HEK293 (cell line): ENCODE data around the gene SLFN5.
A peak's percentile ranks its signal among the peaks of the same experiment; 100 is the strongest.

ENCODE experiments used
- GLIS2 ChIP-seq: fragments of 450-650 bp; formaldehyde crosslinking; IDR thresholded peaks from 2 replicates; pipeline ENCODE4 v1.5.1; 2016; ENCODE audit warnings: missing biosample characterization, missing genetic modification characterization
- KLF17 ChIP-seq: fragments of 450-650 bp; formaldehyde crosslinking; IDR thresholded peaks from 2 replicates; pipeline ENCODE4 v1.5.1; 2016; ENCODE audit warnings: missing biosample characterization, missing genetic modification characterization
- KLF8 ChIP-seq: fragments of 450-650 bp; formaldehyde crosslinking; IDR thresholded peaks from 2 replicates; pipeline ENCODE4 v1.5.1; 2016; ENCODE audit warnings: missing biosample characterization, missing genetic modification characterization
- MYNN ChIP-seq: fragments of 450-650 bp; formaldehyde crosslinking; IDR thresholded peaks from 2 replicates; pipeline ENCODE4 v1.5.1; 2016; ENCODE audit warnings: missing biosample characterization, missing genetic modification characterization, borderline replicate concordance
- OSR2 ChIP-seq: fragments of 450-650 bp; formaldehyde crosslinking; IDR thresholded peaks from 2 replicates; pipeline ENCODE4 v1.5.1; 2016; ENCODE audit warnings: missing biosample characterization, missing genetic modification characterization
- PATZ1 ChIP-seq: fragments of 450-650 bp; formaldehyde crosslinking; IDR thresholded peaks from 2 replicates; pipeline ENCODE4 v1.5.1; 2016; ENCODE audit warnings: missing biosample characterization, missing genetic modification characterization
- PRDM4 ChIP-seq: fragments of 450-650 bp; formaldehyde crosslinking; IDR thresholded peaks from 2 replicates; pipeline ENCODE4 v1.5.1; 2017; ENCODE audit warnings: missing biosample characterization, missing genetic modification characterization
- PRDM6 ChIP-seq: fragments of 450-650 bp; formaldehyde crosslinking; IDR thresholded peaks from 2 replicates; pipeline ENCODE4 v1.5.1; 2017; ENCODE audit warnings: missing biosample characterization, missing genetic modification characterization
- YY2 ChIP-seq: fragments of 450-650 bp; formaldehyde crosslinking; IDR thresholded peaks from 2 replicates; pipeline ENCODE4 v1.5.1; 2016; ENCODE audit warnings: missing biosample characterization, missing genetic modification characterization
- ZBTB21 ChIP-seq: fragments of 450-650 bp; formaldehyde crosslinking; IDR thresholded peaks from 2 replicates; pipeline ENCODE4 v1.5.1; 2017; ENCODE audit warnings: missing biosample characterization, missing genetic modification characterization
- ZBTB49 ChIP-seq: fragments of 450-650 bp; formaldehyde crosslinking; IDR thresholded peaks from 2 replicates; pipeline ENCODE4 v1.5.1; 2016; ENCODE audit warnings: missing biosample characterization, missing genetic modification characterization, low read depth
- ZNF121 ChIP-seq: fragments of 450-650 bp; formaldehyde crosslinking; IDR thresholded peaks from 2 replicates; pipeline ENCODE4 v1.5.1; 2016; ENCODE audit warnings: missing biosample characterization, missing genetic modification characterization
- ZNF140 ChIP-seq: fragments of 450-650 bp; formaldehyde crosslinking; IDR thresholded peaks from 2 replicates; pipeline ENCODE4 v1.5.1; 2016; ENCODE audit warnings: missing biosample characterization, missing genetic modification characterization
- ZNF146 ChIP-seq: fragments of 450-650 bp; formaldehyde crosslinking; IDR thresholded peaks from 2 replicates; pipeline ENCODE4 v1.5.1; 2016; ENCODE audit warnings: missing biosample characterization, missing genetic modification characterization
- ZNF155 ChIP-seq: fragments of 450-650 bp; formaldehyde crosslinking; IDR thresholded peaks from 2 replicates; pipeline ENCODE4 v1.5.1; 2016; ENCODE audit warnings: missing biosample characterization, missing genetic modification characterization
- ZNF2 ChIP-seq: fragments of 450-650 bp; formaldehyde crosslinking; IDR thresholded peaks from 2 replicates; pipeline ENCODE4 v1.5.1; 2016; ENCODE audit warnings: missing biosample characterization, missing genetic modification characterization
- ZNF202 ChIP-seq: fragments of 450-650 bp; formaldehyde crosslinking; IDR thresholded peaks from 2 replicates; pipeline ENCODE4 v1.5.1; 2016; ENCODE audit warnings: missing biosample characterization, missing genetic modification characterization, borderline replicate concordance
- ZNF214 ChIP-seq: fragments of 450-650 bp; formaldehyde crosslinking; IDR thresholded peaks from 2 replicates; pipeline ENCODE4 v1.5.1; 2017; ENCODE audit warnings: missing biosample characterization, mild to moderate bottlenecking, missing genetic modification characterization, borderline replicate concordance
- ZNF221 ChIP-seq: fragments of 450-650 bp; formaldehyde crosslinking; IDR thresholded peaks from 2 replicates; pipeline ENCODE4 v1.5.1; 2017; ENCODE audit warnings: missing biosample characterization, missing genetic modification characterization, borderline replicate concordance
- ZNF26 ChIP-seq: fragments of 450-650 bp; formaldehyde crosslinking; IDR thresholded peaks from 2 replicates; pipeline ENCODE4 v1.5.1; 2016; ENCODE audit warnings: missing biosample characterization, missing genetic modification characterization
- ZNF266 ChIP-seq: fragments of 450-650 bp; formaldehyde crosslinking; IDR thresholded peaks from 2 replicates; pipeline ENCODE4 v1.5.1; 2016; ENCODE audit warnings: missing biosample characterization, missing genetic modification characterization, low read depth
- ZNF354C ChIP-seq: fragments of 450-650 bp; formaldehyde crosslinking; IDR thresholded peaks from 2 replicates; pipeline ENCODE4 v1.5.1; 2016; ENCODE audit warnings: missing biosample characterization, missing genetic modification characterization, low read depth, borderline replicate concordance
- ZNF416 ChIP-seq: fragments of 450-650 bp; formaldehyde crosslinking; IDR thresholded peaks from 2 replicates; pipeline ENCODE4 v1.5.1; 2016; ENCODE audit warnings: missing biosample characterization, missing genetic modification characterization
- ZNF580 ChIP-seq: fragments of 450-650 bp; formaldehyde crosslinking; IDR thresholded peaks from 2 replicates; pipeline ENCODE4 v1.5.1; 2016; ENCODE audit warnings: missing biosample characterization, missing genetic modification characterization
- ZNF747 ChIP-seq: fragments of 450-650 bp; formaldehyde crosslinking; IDR thresholded peaks from 2 replicates; pipeline ENCODE4 v1.5.1; 2016; ENCODE audit warnings: missing biosample characterization, missing genetic modification characterization
- ZNF791 ChIP-seq: fragments of 450-650 bp; formaldehyde crosslinking; IDR thresholded peaks from 2 replicates; pipeline ENCODE4 v1.5.1; 2016; ENCODE audit warnings: missing biosample characterization, missing genetic modification characterization
- ZSCAN16 ChIP-seq: fragments of 450-650 bp; formaldehyde crosslinking; IDR thresholded peaks from 2 replicates; pipeline ENCODE4 v1.5.1; 2016; ENCODE audit warnings: missing biosample characterization, missing genetic modification characterization

SLFN5 gene

GRCh38 chr17:35257208-35257659 lies 14.4 kb downstream of the SLFN5 start (continued):
- TF ChIP-seq ZNF580 (tag by site-specific recombination) = no peak; the same call in 1 of the 2 replicates
- TF ChIP-seq ZNF140 = no peak
- TF ChIP-seq ZNF354C = no peak
- no peak for TF ChIP-seq MYNN
- no peak for TF ChIP-seq ZNF121 (tag by site-specific recombination)
- no peak for TF ChIP-seq ZSCAN16 (tag by site-specific recombination)
- peak; percentile 47; the same call in 1 of the 2 replicates for TF ChIP-seq PATZ1 (tag by site-specific recombination)
- TF ChIP-seq ZNF202 (tag by site-specific recombination) = no peak
- no peak for TF ChIP-seq ZNF26
- no peak for TF ChIP-seq ZNF214 (tag by site-specific recombination)
- peak; percentile 80 for TF ChIP-seq OSR2 (tag by site-specific recombination)
- TF ChIP-seq KLF8 (tag by site-specific recombination) = peak; percentile 52
- TF ChIP-seq ZNF791 (tag by site-specific recombination) = no peak
- no peak for TF ChIP-seq ZNF266 (tag by site-specific recombination)
- TF ChIP-seq PRDM4 (tag by site-specific recombination) = peak; percentile 69
- no peak for TF ChIP-seq ZNF747 (tag by site-specific recombination)
- no peak for TF ChIP-seq ZNF155 (tag by site-specific recombination)
- no peak for TF ChIP-seq KLF17
- no peak for TF ChIP-seq ZNF146
- TF ChIP-seq YY2 = no peak
- no peak; the same call in 1 of the 2 replicates for TF ChIP-seq ZNF2
- TF ChIP-seq ZNF221 (tag by site-specific recombination) = no peak
- TF ChIP-seq ZNF416 (tag by site-specific recombination) = no peak
- no peak for TF ChIP-seq ZBTB49 (tag by site-specific recombination)
- peak; percentile 95 for TF ChIP-seq PRDM6
- TF ChIP-seq ZBTB21 (tag by site-specific recombination) = peak; percentile 48; the same call in 1 of the 2 replicates
- no peak for TF ChIP-seq GLIS2 (tag by site-specific recombination)
